Measurements from ENCODE around the gene AFTPH.

DNA sequence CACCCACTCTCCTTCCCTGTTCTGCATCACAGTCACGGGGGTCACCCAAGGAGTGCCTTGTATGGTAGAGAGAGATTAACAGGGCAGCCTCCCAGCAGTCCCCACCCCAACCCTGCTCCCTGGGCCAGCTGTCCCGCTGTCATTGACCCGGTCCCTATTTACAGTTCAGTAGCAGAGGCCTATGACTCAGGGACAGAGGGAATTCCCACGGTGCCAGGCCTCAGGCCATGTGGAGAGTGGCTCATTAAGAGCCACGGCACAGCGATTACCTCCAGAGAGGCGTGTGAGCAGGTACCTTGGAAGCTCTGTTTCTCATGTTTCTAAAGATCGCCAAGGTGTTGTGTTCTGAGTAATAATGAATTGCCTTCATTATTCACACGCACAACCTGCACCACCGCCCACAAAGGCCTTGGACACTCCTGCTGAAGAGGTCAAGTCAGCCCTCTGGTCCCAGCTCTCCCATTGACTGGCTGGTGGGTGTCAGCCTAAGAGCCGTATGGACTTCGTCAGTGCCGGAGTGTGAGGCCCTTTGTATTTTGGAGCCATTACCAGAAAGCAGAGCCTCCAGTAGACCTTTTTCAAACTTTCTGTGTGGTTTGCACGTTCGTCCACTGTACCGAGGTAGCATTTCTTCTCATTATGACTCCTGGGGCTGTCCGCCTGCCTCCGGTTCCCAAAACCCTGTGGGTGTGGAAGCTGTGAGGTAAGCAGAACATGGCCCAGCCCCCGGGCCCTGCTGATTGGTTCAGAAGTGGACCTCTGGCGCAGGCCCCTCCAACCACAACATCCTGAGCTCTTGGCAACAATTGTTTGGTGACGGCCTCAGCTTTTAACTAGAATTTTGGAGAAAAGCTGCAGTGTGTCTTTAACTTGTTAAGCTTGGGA, 82.6 kb downstream of the AFTPH start:
- TF ChIP-seq POLR2A (IDR thresholded peaks at IDR 0.05; ENCODE audit: low read length) (peak; percentile 70), GATA1 (IDR thresholded peaks at IDR 0.05; ENCODE audit: low read depth, low read length) (no peak)
